Measurements from ENCODE around the gene ULBP2. TPM values are rescaled to one million over a fixed set of nuclear protein-coding genes. Genes with fewer than 3 reads are reported as not detected.
"Not testable (repeated sequence)": the region's sequence is repeated elsewhere in the genome, so short reads cannot be mapped to it uniquely, and the experiment has no call there.

ULBP2 gene
- total RNA-seq, 2 experiments from 2014 or later = 0.90 to 1.2 TPM

DNA sequence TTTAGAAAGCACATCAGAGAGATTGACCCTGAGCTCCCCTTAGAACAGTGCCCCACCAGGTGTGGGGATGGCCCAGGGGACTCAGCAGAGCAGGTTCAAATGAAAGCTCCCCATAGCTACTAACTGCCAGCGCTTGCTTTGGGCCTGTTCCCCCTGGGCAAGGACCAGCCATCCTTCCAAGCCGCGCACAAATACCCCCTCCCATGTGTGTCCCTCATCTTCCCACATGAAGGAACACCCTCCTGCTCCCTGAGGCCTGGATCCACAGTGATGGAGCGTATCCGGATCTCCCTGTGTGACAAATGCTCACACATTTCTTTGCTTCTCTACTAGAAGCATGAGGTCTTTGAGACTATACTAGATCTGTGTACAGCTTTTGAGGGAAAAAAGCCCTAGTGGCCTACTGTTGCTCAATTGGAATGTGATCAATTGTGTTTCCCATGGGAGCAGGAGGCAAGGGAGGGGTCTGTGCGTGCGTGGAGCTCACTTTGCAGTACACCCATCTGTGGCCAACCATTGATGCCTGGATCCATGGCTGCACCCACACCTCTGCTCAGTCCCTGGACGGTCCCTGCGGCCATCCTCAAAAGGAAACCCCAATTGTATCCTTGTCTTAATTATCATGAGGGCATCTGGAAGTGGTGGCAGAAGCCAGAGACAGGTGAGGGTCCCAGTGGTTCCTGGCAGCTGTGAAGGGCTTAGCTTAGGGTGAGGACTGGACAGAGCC, 17.4 kb upstream of the ULBP2 start:
- CTCF ChIA-PET = interaction anchor here (0.6 to 2.5 kb wide), 7 partner anchors 58 to 95 kb away, joined by 3 to 30 read pairs (median 4); no protein-coding TSS in a partner anchor
- Mint-ChIP-seq H3K4me1 (ENCODE audit: low read depth) (peaks cover 26% of the 10 kb centered on the region), H3K27ac (no peak overlapping the region), H3K4me3 (no peak overlapping the region), H3K36me3 (no peaks in the 10 kb centered on the region), H3K27me3 (peaks cover 80% of the 10 kb centered on the region), H3K9me3 (no peaks in the 10 kb centered on the region)
- intact Hi-C loops (cut with micrococcal nuclease) = loop anchor here (5.0 kb wide), 2 partner anchors 207 to 377 kb away; partner anchors contain the start of genes LATS1 and PPIL4
- no peak for DNase-seq
- POLR2A ChIA-PET = no interaction called here

DNA sequence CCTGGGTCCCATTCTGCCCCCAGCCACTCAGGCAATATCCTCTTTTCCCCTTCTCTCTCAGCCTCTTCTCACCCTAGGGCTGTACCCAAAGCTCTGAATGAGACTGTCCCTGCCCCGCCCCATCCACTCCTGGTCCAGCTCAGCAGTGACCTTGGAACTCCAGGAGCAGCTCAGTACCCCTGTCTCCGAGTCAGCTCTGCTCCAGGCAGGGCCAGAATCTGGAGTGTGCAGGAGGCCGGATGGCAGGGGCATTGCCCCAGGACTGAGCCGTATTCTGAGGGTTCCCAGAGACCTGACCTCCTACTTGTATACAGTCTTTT, 16.9 kb upstream of the ULBP2 start:
- ChIA-PET POLR2A (no interaction called here), CTCF (interaction anchor here (0.6 to 2.5 kb wide), 8 partner anchors 58 to 470 kb away, joined by 3 to 30 read pairs (median 4); no protein-coding TSS in a partner anchor)

DNA sequence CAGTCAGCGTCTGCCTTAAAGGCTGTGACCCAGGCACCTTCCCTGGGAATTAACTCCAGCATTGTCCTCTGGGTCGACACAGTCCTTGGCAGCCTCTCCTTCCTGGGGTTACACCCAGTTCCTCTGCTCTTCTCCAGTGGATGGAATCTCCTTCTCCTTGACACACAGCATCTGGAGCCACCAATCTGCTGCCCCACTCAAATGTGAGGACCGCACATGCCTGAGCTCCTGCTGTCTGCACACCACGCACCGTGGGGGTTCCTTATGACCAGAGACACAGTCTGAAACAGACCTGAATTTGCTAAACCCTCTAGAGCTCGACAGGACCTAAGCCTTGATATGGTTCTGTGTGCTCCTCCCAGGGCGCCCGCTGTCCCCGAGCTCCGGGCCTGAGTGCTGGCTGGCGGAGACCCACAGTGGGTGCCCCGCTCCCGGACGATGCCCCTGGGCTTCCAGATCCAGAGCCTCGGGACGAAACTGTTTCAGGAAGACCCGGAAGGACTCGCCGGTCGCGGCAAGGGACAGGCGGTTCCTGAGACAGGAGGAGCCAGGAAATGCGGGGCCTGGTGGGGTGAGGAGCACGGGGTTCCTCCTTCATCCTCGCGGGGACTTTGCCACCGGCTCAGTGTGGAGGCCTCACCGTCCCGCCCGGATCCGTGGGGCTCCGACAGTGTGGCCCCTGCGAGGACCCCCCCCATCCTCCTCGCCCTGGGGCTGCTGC, 16.4 kb upstream of the ULBP2 start:
- ChIA-PET CTCF (interaction anchor here (0.6 to 2.5 kb wide), 6 partner anchors 59 to 470 kb away, joined by 3 to 30 read pairs (median 4); no protein-coding TSS in a partner anchor), POLR2A (no interaction called here)
- Mint-ChIP-seq H3K27ac (no peak overlapping the region), H3K4me3 (peak overlapping the region; percentile 24), H3K36me3 (no peaks in the 10 kb centered on the region), H3K4me1 (ENCODE audit: low read depth) (peaks cover 26% of the 10 kb centered on the region), H3K9me3 (no peaks in the 10 kb centered on the region), H3K27me3 (peaks cover 83% of the 10 kb centered on the region)
- DNase-seq = no peak
- intact Hi-C loops (cut with micrococcal nuclease) = loop anchor here (5.0 kb wide), 1 partner anchor 358 kb away; the partner anchor contains the start of gene GINM1

More for the DNA sequence above, 16.9 kb upstream of the ULBP2 start:
- DNase-seq = no peak
- H3K36me3 Mint-ChIP-seq = no peaks in the 10 kb centered on the region
- H3K9me3 Mint-ChIP-seq = no peaks in the 10 kb centered on the region
- intact Hi-C loops (cut with micrococcal nuclease) = loop anchor here (5.0 kb wide), 3 partner anchors 208 to 378 kb away; partner anchors contain the start of genes GINM1, LATS1 and PPIL4
- peaks cover 26% of the 10 kb centered on the region for H3K4me1 Mint-ChIP-seq (ENCODE audit: low read depth)
- no peak overlapping the region for H3K4me3 Mint-ChIP-seq
- peaks cover 83% of the 10 kb centered on the region for H3K27me3 Mint-ChIP-seq
- H3K27ac Mint-ChIP-seq = no peak overlapping the region

DNA sequence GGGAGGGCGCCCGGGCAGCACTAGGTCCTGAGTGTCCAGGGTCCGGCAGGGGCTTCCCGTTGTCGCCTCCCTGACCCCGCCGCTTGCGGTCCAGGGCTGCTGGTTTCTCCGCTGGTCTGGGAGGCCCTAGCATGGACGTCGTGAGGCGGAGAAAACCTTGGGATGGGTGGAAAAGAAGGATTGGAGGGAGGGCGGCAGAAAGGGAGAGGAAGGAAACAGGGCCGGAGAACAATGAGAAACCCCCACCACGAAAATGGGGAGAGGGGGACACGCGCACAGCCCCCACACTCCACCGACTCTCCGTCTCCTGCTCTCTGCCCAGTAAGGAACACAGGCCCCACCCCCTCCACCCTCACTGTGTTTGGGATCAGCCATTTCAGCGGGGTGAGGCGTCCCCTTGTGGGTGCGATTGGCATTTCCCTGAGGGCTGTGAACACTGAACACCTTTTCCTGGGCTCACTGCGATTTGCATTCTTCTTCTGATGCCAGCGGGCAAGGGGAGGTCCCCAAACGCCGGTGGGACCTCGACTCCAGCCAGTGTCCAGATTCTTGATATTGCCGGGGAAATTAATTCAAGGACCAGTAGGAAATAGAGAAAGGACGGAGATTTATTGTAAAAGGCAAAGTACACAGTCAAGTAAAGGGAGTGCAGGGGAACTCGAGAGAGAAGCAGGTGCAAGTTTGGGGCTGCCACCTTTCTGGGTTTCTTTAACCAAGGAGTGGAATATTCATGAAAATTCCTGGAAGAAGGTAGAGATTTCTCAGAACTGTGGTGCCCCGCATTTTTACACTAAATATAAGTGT, 15.6 kb upstream of the ULBP2 start:
- POLR2A ChIA-PET = no interaction called here
- Mint-ChIP-seq H3K36me3 (no peaks in the 10 kb centered on the region), H3K9me3 (no peaks in the 10 kb centered on the region), H3K27me3 (peaks cover 83% of the 10 kb centered on the region), H3K27ac (no peak overlapping the region), H3K4me1 (ENCODE audit: low read depth) (peaks cover 26% of the 10 kb centered on the region), H3K4me3 (peak overlapping the region; percentile 51)
- CTCF ChIA-PET = interaction anchor here (0.7 to 2.5 kb wide), 6 partner anchors 20 to 95 kb away, joined by 3 to 30 read pairs (median 4); no protein-coding TSS in a partner anchor
- peak; percentile 90 for DNase-seq
- intact Hi-C loops (cut with micrococcal nuclease) = loop anchor here (1.0 to 5.0 kb wide), 4 partner anchors 62 to 359 kb away; partner anchors contain the start of genes GINM1 and LRP11

DNA sequence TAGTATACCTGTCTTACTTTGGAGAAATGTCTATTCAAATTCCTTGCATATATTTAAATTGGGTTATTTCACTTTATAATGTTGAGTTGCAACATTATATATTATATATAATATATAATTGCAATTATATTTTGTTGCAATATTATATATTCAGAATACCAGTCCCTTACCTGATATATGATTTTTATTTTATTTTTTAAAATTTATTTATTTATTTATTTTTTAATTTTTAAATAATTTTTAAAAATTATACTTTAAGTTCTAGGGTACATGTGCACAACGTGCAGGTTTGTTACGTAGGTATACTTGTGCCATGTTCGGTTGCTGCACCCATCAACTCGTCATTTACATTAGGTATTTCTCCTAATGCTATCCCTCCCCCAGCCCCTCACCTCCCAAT, 14.8 kb upstream of the ULBP2 start:
- DNase-seq, H3K4me3 Mint-ChIP-seq, H3K36me3 Mint-ChIP-seq, POLR2A ChIA-PET, H3K9me3 Mint-ChIP-seq, H3K27ac Mint-ChIP-seq: not testable (repeated sequence)
- peaks cover 23% of the 10 kb centered on the region for H3K4me1 Mint-ChIP-seq (ENCODE audit: low read depth)
- intact Hi-C loops (cut with micrococcal nuclease) = loop anchor here (5.0 kb wide), 1 partner anchor 360 kb away; the partner anchor contains the start of gene GINM1
- CTCF ChIA-PET = interaction anchor here (0.7 to 1.8 kb wide), 4 partner anchors 21 to 96 kb away, joined by 3 to 5 read pairs (median 4); no protein-coding TSS in a partner anchor
- H3K27me3 Mint-ChIP-seq = peaks cover 81% of the 10 kb centered on the region

DNA sequence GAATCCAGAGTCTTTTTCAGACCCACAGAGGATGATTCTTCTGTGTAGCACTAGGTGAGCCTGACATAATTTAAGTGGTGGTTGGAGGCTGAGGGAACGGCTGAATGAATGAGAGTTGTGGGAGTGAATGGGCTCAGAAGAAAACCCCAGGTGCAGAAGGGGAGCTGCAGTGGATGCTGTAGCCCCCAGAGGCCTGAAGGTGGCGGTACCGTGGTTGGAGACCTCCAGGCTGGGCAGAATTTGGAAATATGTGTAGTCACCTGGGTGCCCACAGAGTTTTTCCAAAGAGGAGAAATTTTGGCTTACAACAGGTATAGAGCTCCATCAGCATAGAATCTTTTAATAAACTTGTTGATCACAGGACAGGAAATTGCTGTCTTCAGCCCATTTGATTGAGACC, 12.4 kb upstream of the ULBP2 start:
- no peak overlapping the region for H3K4me3 Mint-ChIP-seq
- no peak overlapping the region for H3K27ac Mint-ChIP-seq
- H3K27me3 Mint-ChIP-seq = peaks cover 79% of the 10 kb centered on the region
- DNase-seq = no peak
- peaks cover 10% of the 10 kb centered on the region for H3K4me1 Mint-ChIP-seq (ENCODE audit: low read depth)
- ChIA-PET CTCF (interaction anchor here (1.0 to 2.5 kb wide), 3 partner anchors 78 to 90 kb away, joined by 3 to 8 read pairs (median 3); no protein-coding TSS in a partner anchor), POLR2A (no interaction called here)
- no peaks in the 10 kb centered on the region for H3K9me3 Mint-ChIP-seq
- intact Hi-C loops (cut with micrococcal nuclease) = loop anchor here (5.0 kb wide), 1 partner anchor 362 kb away; the partner anchor contains the start of gene GINM1
- no peaks in the 10 kb centered on the region for H3K36me3 Mint-ChIP-seq

DNA sequence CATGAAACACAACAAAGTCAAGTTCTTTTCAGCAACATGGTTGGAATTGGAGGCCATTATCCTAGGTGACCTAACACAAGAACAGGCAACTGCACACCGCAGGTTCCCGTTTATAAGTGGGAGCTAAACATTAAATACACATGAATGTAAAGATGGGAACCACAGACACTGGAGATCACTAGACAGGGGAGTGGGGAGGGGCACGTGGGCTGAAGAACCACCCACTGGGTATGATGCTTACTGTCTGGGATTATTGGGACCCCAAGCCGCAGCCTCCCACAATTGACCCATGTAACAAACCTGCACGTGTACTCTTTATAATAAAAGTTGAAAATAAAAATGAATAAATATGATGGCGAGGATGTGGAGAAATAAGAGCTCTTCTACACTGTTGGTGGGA, 10.3 kb upstream of the ULBP2 start:
- ChIA-PET CTCF (interaction anchor here (0.9 kb wide), 1 partner anchor 85 kb away, joined by 4 read pairs; no protein-coding TSS in a partner anchor), POLR2A (no interaction called here)
- peaks cover 9% of the 10 kb centered on the region for H3K4me1 Mint-ChIP-seq (ENCODE audit: low read depth)
- no peak overlapping the region for H3K4me3 Mint-ChIP-seq
- H3K9me3 Mint-ChIP-seq = no peaks in the 10 kb centered on the region
- H3K36me3 Mint-ChIP-seq = no peaks in the 10 kb centered on the region
- no peak overlapping the region for H3K27ac Mint-ChIP-seq
- peaks cover 82% of the 10 kb centered on the region for H3K27me3 Mint-ChIP-seq
- no peak for DNase-seq
- intact Hi-C loops (cut with micrococcal nuclease) = no loop called here

DNA sequence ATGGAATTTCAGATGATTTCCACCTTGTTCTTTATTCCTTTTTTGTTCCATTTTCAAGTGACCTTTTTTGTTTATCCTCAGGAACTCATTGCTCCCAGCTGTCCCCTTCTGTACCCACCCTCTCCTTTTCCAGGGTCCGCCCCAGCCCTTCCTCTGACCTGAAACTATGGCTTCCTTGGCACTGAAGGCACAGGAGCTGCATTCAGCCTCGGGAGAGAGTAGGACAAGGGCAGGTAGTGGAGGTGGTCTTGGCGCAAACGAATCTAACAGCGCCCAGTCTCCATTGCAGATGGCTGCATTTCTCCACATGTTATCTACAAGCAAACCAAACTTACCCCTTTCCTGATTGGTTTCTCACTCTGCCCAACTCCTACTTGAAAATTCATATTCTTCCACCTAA, 8.8 kb upstream of the ULBP2 start:
- POLR2A ChIA-PET = no interaction called here
- H3K4me3 Mint-ChIP-seq = no peak overlapping the region

DNA sequence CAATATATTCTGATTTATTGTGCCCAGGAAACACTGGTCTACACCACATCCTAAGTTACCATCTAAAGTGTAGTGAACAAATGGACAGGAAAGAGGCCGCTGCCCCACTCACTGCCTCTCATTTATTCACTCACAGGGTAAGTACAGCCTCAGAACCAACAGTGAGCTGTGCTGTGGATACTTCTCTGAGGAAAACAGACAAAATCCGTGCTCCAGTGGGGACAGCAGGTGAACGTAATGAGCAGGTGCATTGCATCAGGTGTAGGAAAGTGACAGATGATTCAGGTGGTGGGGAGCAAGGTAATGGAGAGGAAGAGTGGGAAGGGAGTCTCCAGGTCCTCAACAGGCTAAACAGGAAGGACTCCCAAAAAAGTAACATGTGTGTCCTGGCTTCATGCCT, 8.4 kb upstream of the ULBP2 start:
- no peak overlapping the region for H3K4me3 Mint-ChIP-seq
- ChIA-PET CTCF (interaction anchor here (1.1 kb wide), 2 partner anchors 76 to 83 kb away, joined by 3 to 7 read pairs; no protein-coding TSS in a partner anchor), POLR2A (no interaction called here)
- H3K4me1 Mint-ChIP-seq (ENCODE audit: low read depth) = peaks cover 12% of the 10 kb centered on the region
- peaks cover 83% of the 10 kb centered on the region for H3K27me3 Mint-ChIP-seq
- no peak overlapping the region for H3K27ac Mint-ChIP-seq
- H3K9me3 Mint-ChIP-seq = no peaks in the 10 kb centered on the region
- H3K36me3 Mint-ChIP-seq = no peaks in the 10 kb centered on the region
- DNase-seq = no peak
- intact Hi-C loops (cut with micrococcal nuclease) = no loop called here

More for the DNA sequence above, 8.8 kb upstream of the ULBP2 start:
- no peak for DNase-seq
- peaks cover 84% of the 10 kb centered on the region for H3K27me3 Mint-ChIP-seq
- H3K9me3 Mint-ChIP-seq = no peaks in the 10 kb centered on the region
- peaks cover 8% of the 10 kb centered on the region for H3K4me1 Mint-ChIP-seq (ENCODE audit: low read depth)
- CTCF ChIA-PET = interaction anchor here (1.1 kb wide), 2 partner anchors 77 to 83 kb away, joined by 3 to 7 read pairs; no protein-coding TSS in a partner anchor
- no peaks in the 10 kb centered on the region for H3K36me3 Mint-ChIP-seq
- no peak overlapping the region for H3K27ac Mint-ChIP-seq
- intact Hi-C loops (cut with micrococcal nuclease) = no loop called here

DNA sequence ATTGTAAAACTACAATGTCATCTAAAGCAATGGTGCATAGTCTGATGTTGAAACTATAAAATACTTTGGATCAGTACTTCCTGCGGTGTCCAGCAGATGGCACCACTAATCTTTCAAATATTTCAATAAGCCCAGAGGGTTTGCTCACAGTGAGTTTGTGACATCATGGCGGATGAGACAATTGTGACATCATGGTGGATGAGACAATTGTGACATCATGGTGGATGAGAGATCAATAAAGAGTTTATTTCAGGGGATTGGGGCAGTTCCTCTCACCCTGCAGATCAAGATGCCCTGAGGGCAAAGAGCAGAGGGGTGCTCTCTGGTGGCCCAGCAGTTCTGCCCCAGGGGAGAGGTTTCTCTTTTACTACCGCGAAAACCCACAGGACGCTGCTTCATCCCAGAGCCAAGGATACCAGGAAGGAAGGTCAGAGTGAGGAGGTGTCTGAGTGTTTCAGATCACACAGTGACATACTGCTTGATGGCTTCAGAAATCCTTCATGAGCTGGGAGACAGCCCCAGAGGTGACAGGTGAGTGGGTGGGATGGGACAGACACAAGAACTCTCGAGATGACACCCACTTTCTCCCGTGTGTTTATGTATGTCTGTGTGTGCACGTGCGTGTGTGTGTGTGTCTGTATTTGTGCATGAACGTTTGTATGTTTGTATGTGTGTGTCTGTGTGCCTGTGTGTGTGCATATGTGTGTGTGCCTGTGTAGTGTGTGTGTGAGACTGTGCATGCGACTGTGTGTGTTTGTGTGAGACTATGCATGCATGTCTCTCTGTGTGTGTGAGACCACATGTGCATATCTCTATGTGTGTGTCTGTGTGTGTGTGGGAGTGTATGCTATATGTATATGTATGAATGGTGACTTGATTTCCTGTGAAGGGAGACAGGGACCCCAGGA, 7.3 kb upstream of the ULBP2 start:
- no peak overlapping the region for H3K4me3 Mint-ChIP-seq
- no peaks in the 10 kb centered on the region for H3K36me3 Mint-ChIP-seq
- peaks cover 82% of the 10 kb centered on the region for H3K27me3 Mint-ChIP-seq
- peaks cover 22% of the 10 kb centered on the region for H3K4me1 Mint-ChIP-seq (ENCODE audit: low read depth)
- intact Hi-C loops (cut with micrococcal nuclease) = loop anchor here (1.0 to 2.0 kb wide), 3 partner anchors 82 to 878 kb away; partner anchors contain the start of gene ULBP3
- POLR2A ChIA-PET = no interaction called here
- no peaks in the 10 kb centered on the region for H3K9me3 Mint-ChIP-seq
- DNase-seq = peak; percentile 76
- CTCF ChIA-PET = interaction anchor here (0.5 to 2.8 kb wide), 3 partner anchors 18 to 413 kb away, joined by 3 to 28 read pairs (median 3); no protein-coding TSS in a partner anchor
- peak overlapping the region; percentile 49 for H3K27ac Mint-ChIP-seq
